Astrocyte (in vitro differentiated cells and primary cell): ENCODE results near the gene MELTF. TPM values are rescaled to one million over a fixed set of nuclear protein-coding genes. Genes with fewer than 3 reads are reported as not detected.
A peak's percentile ranks its signal among the peaks of the same experiment; 100 is the strongest.

Source experiments
- DNase-seq: peaks from one replicate; pipeline ENCODE4 v3.0.0-alpha.2; 2010; ENCODE audit warnings: low read depth
- FAIRE-seq: peaks from 2 replicates; lab custom pipeline; 2011; peaks lifted over from hg19 to GRCh38; lab: Jason Lieb, UNC
- H2AFZ ChIP-seq: 2 replicates; pipeline ENCODE4 v1.6.0; 2012; ENCODE audit warnings: low read depth, low read length, inconsistent platforms
- H3K27ac ChIP-seq: 2 replicates; pipeline ENCODE4 v1.5.1; 2011; ENCODE audit warnings: low read depth, low read length, inconsistent platforms
- H3K27me3 ChIP-seq: 2 replicates; pipeline ENCODE4 v1.6.0; 2011; ENCODE audit warnings: low read length, inconsistent platforms; ENCODE audit not compliant: insufficient read depth
- H3K36me3 ChIP-seq: 2 replicates; pipeline ENCODE4 v1.5.1; 2011; ENCODE audit warnings: low read length, inconsistent platforms; ENCODE audit not compliant: insufficient read depth
- H3K4me1 ChIP-seq: 2 replicates; pipeline ENCODE4 v1.5.1; 2011; ENCODE audit warnings: low read length, inconsistent platforms; ENCODE audit not compliant: insufficient read depth
- H3K4me2 ChIP-seq: 2 replicates; pipeline ENCODE4 v1.6.0; 2012; ENCODE audit warnings: low read length, inconsistent platforms
- H3K4me3 ChIP-seq: 2 replicates; pipeline ENCODE4 v1.5.1; 2011; ENCODE audit warnings: low read depth, mild to moderate bottlenecking, low read length, inconsistent platforms; ENCODE audit not compliant: insufficient read depth
- H3K79me2 ChIP-seq: 2 replicates; pipeline ENCODE4 v1.6.0; 2012; ENCODE audit warnings: mild to moderate bottlenecking, low read length, inconsistent platforms; ENCODE audit not compliant: insufficient read depth
- H3K9ac ChIP-seq: 2 replicates; pipeline ENCODE4 v1.6.0; 2012; ENCODE audit warnings: mild to moderate bottlenecking, low read length, inconsistent platforms
- H3K9me3 ChIP-seq: 2 replicates; pipeline ENCODE4 v1.5.1; 2012; ENCODE audit warnings: low read depth, mild to moderate bottlenecking, low read length, inconsistent platforms; ENCODE audit not compliant: insufficient read depth
- H4K20me1 ChIP-seq: 2 replicates; pipeline ENCODE4 v1.6.0; 2012; ENCODE audit warnings: low read length, inconsistent platforms; ENCODE audit not compliant: insufficient read depth
- H3K27ac Mint-ChIP-seq: one replicate; pipeline ENCODE4 v1.8.0; 2021; ENCODE audit warnings: mild to moderate bottlenecking, mixed read lengths; ENCODE audit not compliant: unreplicated experiment
- H3K27me3 Mint-ChIP-seq: one replicate; pipeline ENCODE4 v1.8.0; 2021; ENCODE audit warnings: low read depth, mixed read lengths; ENCODE audit not compliant: unreplicated experiment
- H3K36me3 Mint-ChIP-seq: one replicate; pipeline ENCODE4 v1.8.0; 2021; ENCODE audit warnings: low read depth, mixed read lengths; ENCODE audit not compliant: unreplicated experiment
- H3K4me1 Mint-ChIP-seq: one replicate; pipeline ENCODE4 v1.8.0; 2021; ENCODE audit warnings: low read depth, mixed read lengths; ENCODE audit not compliant: unreplicated experiment
- H3K4me3 Mint-ChIP-seq: one replicate; pipeline ENCODE4 v1.8.0; 2021; ENCODE audit warnings: mild to moderate bottlenecking, moderate library complexity, mixed read lengths; ENCODE audit not compliant: unreplicated experiment
- H3K9me3 Mint-ChIP-seq: one replicate; pipeline ENCODE4 v1.8.0; 2021; ENCODE audit warnings: mild to moderate bottlenecking, mixed read lengths; ENCODE audit not compliant: unreplicated experiment
- EZH2 ChIP-seq: IDR thresholded peaks from 2 replicates; pipeline ENCODE4 v1.6.1; 2012; ENCODE audit warnings: mild to moderate bottlenecking, low read length, inconsistent platforms; ENCODE audit not compliant: insufficient read depth
- total RNA-seq: library from RNA; stranded (reverse); gene quantifications from 2 replicates; pipeline ENCODE4 v1.2.1, GENCODE V29; 2021
- TF ChIP-seq, protein P1 (sequence below): IDR thresholded peaks from 2 replicates; pipeline ENCODE4 v1.5.1; 2011; ENCODE audit warnings: low read depth, mild to moderate bottlenecking, inconsistent platforms, low read length, moderate library complexity; ENCODE audit not compliant: insufficient read depth

The MELTF gene
- total RNA-seq, 1 donor from 2014 or later: 24.0 TPM

DNA sequence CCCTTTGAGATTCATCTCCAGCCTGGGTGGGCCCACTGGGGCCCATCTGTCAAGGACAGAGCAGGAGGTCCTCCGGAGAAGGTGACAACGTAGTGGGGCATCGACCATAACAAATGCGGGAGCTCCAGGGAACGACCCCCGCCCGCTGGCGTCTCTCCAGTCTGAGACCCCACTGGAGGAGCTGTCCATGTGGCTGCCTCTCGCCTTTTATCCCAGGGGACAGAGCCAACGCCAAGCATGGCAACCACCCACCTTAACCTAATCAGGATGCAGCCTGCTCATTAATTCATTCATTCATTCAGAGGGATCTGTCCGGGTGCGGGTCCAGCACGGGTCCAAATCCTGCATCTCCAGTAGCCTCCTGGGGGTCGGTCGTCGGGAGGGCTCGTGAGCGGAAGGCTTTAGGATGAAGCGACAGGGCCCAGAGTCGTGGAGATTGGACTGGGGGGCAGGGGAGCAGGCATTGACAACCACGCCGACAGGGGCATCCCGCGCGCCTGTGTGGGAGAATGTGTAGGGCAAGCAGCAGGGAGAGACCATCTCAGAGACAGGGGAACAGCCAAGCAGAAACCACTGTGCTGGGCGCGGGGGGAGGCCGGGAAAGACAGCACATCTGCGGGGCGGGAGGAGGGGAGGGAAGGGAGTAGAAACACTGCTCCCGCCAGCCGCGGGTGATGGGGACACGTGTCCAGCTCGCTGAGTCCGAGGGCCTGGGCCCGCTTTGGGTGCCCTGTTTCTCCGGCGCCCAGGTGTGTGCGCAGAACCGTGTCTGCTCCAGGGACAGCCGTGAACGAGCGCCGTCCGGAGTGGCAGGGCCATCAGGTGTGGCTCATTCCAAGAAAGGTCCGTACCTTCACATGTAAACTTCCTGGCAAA is 62.9 kb downstream of the MELTF start:
- Histone ChIP-seq H2AFZ (peak overlapping the region; percentile 26), H3K4me3 (no peak overlapping the region), H3K9ac (no peak overlapping the region), H3K9me3 (peaks cover 4% of the 10 kb centered on the region), H3K4me2 (peak overlapping the region; percentile 83), H3K36me3 (no peaks in the 10 kb centered on the region), H3K4me1 (peaks cover 9% of the 10 kb centered on the region), H4K20me1 (no peaks in the 10 kb centered on the region), H3K27ac (no peak overlapping the region), H3K27me3 (peaks cover 31% of the 10 kb centered on the region), H3K79me2 (no peaks in the 10 kb centered on the region)
- TF ChIP-seq, protein P1, sequence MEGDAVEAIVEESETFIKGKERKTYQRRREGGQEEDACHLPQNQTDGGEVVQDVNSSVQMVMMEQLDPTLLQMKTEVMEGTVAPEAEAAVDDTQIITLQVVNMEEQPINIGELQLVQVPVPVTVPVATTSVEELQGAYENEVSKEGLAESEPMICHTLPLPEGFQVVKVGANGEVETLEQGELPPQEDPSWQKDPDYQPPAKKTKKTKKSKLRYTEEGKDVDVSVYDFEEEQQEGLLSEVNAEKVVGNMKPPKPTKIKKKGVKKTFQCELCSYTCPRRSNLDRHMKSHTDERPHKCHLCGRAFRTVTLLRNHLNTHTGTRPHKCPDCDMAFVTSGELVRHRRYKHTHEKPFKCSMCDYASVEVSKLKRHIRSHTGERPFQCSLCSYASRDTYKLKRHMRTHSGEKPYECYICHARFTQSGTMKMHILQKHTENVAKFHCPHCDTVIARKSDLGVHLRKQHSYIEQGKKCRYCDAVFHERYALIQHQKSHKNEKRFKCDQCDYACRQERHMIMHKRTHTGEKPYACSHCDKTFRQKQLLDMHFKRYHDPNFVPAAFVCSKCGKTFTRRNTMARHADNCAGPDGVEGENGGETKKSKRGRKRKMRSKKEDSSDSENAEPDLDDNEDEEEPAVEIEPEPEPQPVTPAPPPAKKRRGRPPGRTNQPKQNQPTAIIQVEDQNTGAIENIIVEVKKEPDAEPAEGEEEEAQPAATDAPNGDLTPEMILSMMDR: no peak
- no peak for TF ChIP-seq EZH2
- Mint-ChIP-seq H3K27ac (no peak overlapping the region), H3K4me3 (no peak overlapping the region), H3K9me3 (peaks cover 2% of the 10 kb centered on the region), H3K4me1 (no peaks in the 10 kb centered on the region), H3K36me3 (peaks cover 6% of the 10 kb centered on the region), H3K27me3 (peaks cover 61% of the 10 kb centered on the region)
- no peak for FAIRE-seq
- no peak for DNase-seq

DNA sequence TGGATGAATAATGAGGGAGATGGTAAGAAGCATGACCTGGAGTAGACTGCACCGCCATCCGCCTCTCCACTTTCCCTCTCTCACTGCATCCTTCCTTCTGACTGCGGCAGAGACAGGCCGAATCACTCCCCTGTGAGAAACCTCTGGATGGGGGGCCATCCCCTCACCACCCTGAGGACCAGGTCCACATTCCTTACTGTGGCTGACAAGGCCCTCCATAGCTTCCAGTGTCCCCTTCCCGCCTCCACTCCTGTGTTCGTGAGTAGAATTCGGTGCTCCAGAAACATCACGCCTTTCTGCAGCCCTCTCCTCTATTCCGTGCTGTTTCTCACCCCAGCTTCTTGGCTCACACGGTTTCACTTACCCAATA is 63.8 kb downstream of the MELTF start:
- H3K4me1 Mint-ChIP-seq: no peaks in the 10 kb centered on the region
- no peak overlapping the region for H3K27ac ChIP-seq
- TF ChIP-seq EZH2: no peak
- TF ChIP-seq, protein P1: no peak
- no peaks in the 10 kb centered on the region for H3K9me3 ChIP-seq
- no peaks in the 10 kb centered on the region for H4K20me1 ChIP-seq
- peaks cover 6% of the 10 kb centered on the region for H3K36me3 Mint-ChIP-seq
- H3K27me3 ChIP-seq: peaks cover 36% of the 10 kb centered on the region
- H3K9me3 Mint-ChIP-seq: peaks cover 2% of the 10 kb centered on the region
- H3K4me1 ChIP-seq: peaks cover 9% of the 10 kb centered on the region
- H3K4me2 ChIP-seq: no peak overlapping the region
- H3K4me3 Mint-ChIP-seq: no peak overlapping the region
- peaks cover 57% of the 10 kb centered on the region for H3K27me3 Mint-ChIP-seq
- no peaks in the 10 kb centered on the region for H3K79me2 ChIP-seq
- H3K27ac Mint-ChIP-seq: no peak overlapping the region
- H3K9ac ChIP-seq: no peak overlapping the region
- DNase-seq: no peak
- FAIRE-seq: no peak
- no peak overlapping the region for H2AFZ ChIP-seq
- H3K4me3 ChIP-seq: no peak overlapping the region
- no peaks in the 10 kb centered on the region for H3K36me3 ChIP-seq
